ENCODE data around the gene BMPR1A. TPM values are rescaled to one million over a fixed set of nuclear protein-coding genes. Genes with fewer than 3 reads are reported as not detected.
"Not testable (repeated sequence)": the region's sequence is repeated elsewhere in the genome, so short reads cannot be mapped to it uniquely, and the experiment has no call there.

The BMPR1A gene
- total RNA-seq, 6 donors from 2014 or later = 12.9 to 37.4 (median 30.6) TPM

- Histone ChIP-seq H3K9me3 (no peaks in the 10 kb centered on the region), H3K4me1 (peaks cover 0 to 4% (median 0%) of the 10 kb centered on the region in 4 donors), H3K27ac (no peak overlapping the region), H3K36me3 (no peaks in the 10 kb centered on the region), H3K4me3 (no peak overlapping the region), H3K27me3 (no peaks in the 10 kb centered on the region)
- WGBS, 2 donors = 74 to 84% methylated on average over 1 of the region's 1 CpG
- ATAC-seq (ENCODE audit: low FRiP score in 2 of 2) (no peak), DNase-seq (no peak)
- TF ChIP-seq, protein P1, sequence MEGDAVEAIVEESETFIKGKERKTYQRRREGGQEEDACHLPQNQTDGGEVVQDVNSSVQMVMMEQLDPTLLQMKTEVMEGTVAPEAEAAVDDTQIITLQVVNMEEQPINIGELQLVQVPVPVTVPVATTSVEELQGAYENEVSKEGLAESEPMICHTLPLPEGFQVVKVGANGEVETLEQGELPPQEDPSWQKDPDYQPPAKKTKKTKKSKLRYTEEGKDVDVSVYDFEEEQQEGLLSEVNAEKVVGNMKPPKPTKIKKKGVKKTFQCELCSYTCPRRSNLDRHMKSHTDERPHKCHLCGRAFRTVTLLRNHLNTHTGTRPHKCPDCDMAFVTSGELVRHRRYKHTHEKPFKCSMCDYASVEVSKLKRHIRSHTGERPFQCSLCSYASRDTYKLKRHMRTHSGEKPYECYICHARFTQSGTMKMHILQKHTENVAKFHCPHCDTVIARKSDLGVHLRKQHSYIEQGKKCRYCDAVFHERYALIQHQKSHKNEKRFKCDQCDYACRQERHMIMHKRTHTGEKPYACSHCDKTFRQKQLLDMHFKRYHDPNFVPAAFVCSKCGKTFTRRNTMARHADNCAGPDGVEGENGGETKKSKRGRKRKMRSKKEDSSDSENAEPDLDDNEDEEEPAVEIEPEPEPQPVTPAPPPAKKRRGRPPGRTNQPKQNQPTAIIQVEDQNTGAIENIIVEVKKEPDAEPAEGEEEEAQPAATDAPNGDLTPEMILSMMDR (IDR thresholded peaks at IDR 0.05) = no peak
- TF ChIP-seq POLR2A (IDR thresholded peaks at IDR 0.05) (no peak), EP300 (IDR thresholded peaks at IDR 0.05) (no peak), POLR2AphosphoS5 (IDR thresholded peaks at IDR 0.05) (no peak)
These were observed 104.9 kb downstream of the BMPR1A start for GRCh38 chr10:86861351-86861750.

DNA sequence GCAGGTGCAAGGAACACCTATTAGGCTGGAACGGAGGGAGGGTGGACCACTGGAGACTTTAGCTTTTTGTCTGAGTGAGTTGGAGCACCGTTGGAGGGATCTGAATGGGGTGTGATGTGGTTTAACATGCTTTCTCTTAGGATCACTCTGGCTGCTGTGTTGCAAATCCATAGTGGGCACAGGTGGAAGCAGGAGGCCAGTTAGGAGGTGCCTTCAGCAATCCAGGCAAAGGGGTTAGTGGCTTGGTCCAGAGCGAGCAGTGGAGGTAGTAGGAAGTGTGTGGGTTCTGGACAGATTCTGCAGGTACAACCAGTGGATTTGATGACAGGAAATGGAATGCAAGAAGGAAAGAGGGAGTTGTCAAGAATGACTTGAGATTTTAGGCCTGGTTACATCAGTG is 106.0 kb downstream of the BMPR1A start:
- WGBS, 2 donors = 57 to 63% methylated on average over 3 of the region's 3 CpGs
- Histone ChIP-seq H3K27ac (no peak overlapping the region), H3K4me1 (peaks cover 0 to 4% (median 0%) of the 10 kb centered on the region in 4 donors), H3K4me3 (no peak overlapping the region), H3K9me3 (no peaks in the 10 kb centered on the region), H3K36me3 (no peaks in the 10 kb centered on the region), H3K27me3 (no peaks in the 10 kb centered on the region)
- ATAC-seq (ENCODE audit: low FRiP score in 2 of 2) = peak in 1 of 2 donors; percentile 55
- DNase-seq = no peak
- TF ChIP-seq EP300 (IDR thresholded peaks at IDR 0.05) (no peak), POLR2AphosphoS5 (IDR thresholded peaks at IDR 0.05) (no peak), POLR2A (IDR thresholded peaks at IDR 0.05) (no peak)
- TF ChIP-seq, protein P1 (IDR thresholded peaks at IDR 0.05) = no peak

DNA sequence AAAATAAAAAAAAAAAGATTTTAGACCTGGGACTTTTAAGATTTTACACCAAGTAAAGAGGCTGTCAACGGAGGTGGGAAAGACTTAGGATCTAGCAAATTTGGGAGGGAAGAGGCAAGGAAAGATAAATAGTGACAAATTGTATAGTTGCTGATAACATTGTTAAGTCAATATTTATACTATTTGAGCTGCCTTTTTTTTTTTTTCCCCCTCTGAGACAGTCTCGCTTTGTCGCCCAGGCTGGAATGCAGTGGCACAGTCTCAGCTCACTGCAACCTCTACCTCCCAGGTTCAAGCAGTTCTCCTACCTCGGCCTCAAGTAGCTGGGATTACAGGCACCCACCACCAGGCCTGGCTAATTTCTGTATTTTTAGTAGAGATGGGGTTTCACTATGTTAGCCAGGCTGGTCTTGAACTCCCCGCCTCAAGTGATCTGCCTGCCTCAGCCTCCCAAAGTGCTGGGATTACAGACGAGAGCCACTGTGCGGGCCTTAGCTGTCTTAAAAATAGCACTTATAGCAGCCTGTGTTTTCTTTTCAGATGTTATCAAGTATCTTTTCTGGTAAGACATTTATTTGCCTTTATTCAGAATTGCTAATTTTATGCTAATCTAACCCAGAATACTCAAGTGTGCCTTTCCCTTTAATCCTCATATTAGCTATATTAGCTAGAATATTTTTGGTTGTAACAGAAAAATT is 106.5 kb downstream of the BMPR1A start:
- no peaks in the 10 kb centered on the region for H3K36me3 ChIP-seq
- H3K27me3 ChIP-seq = no peaks in the 10 kb centered on the region
- H3K27ac ChIP-seq = peak overlapping the region in 2 of 4 donors; percentile 30 to 35
- H3K4me1 ChIP-seq = peaks cover 0 to 4% (median 0%) of the 10 kb centered on the region in 4 donors
- H3K4me3 ChIP-seq = no peak overlapping the region
- 62 to 65% methylated on average over 7 of the region's 7 CpGs for WGBS, 2 donors
- TF ChIP-seq, protein P1 (IDR thresholded peaks at IDR 0.05) = peak in 1 of 6 experiments; percentile 17
- TF ChIP-seq POLR2AphosphoS5 (IDR thresholded peaks at IDR 0.05) = no peak
- no peak for TF ChIP-seq POLR2A (IDR thresholded peaks at IDR 0.05)
- TF ChIP-seq EP300 (IDR thresholded peaks at IDR 0.05) = no peak
- DNase-seq (no peak), ATAC-seq (ENCODE audit: low FRiP score in 2 of 2) (no peak)
- no peaks in the 10 kb centered on the region for H3K9me3 ChIP-seq

GRCh38 chr10:86863484-86863842 is 107.0 kb downstream of the BMPR1A start:
- 80 to 93% methylated on average over 3 of the region's 3 CpGs for WGBS, 2 donors
- no peak overlapping the region for H3K4me3 ChIP-seq
- no peak for DNase-seq
- H3K9me3 ChIP-seq = no peaks in the 10 kb centered on the region
- peak overlapping the region in 1 of 4 donors; percentile 30 for H3K27ac ChIP-seq
- peaks cover 0 to 4% (median 2%) of the 10 kb centered on the region in 4 donors for H3K4me1 ChIP-seq
- H3K36me3 ChIP-seq = no peaks in the 10 kb centered on the region
- peak in 1 of 2 donors; percentile 58 for ATAC-seq (ENCODE audit: low FRiP score in 2 of 2)
- TF ChIP-seq POLR2A (IDR thresholded peaks at IDR 0.05) = no peak
- TF ChIP-seq POLR2AphosphoS5 (IDR thresholded peaks at IDR 0.05) = no peak
- TF ChIP-seq EP300 (IDR thresholded peaks at IDR 0.05) = no peak
- no peaks in the 10 kb centered on the region for H3K27me3 ChIP-seq

GRCh38 chr10:86865011-86865811 is 108.8 kb downstream of the BMPR1A start:
- not testable (repeated sequence) for H3K27me3 ChIP-seq; DNase-seq; H3K4me1 ChIP-seq; H3K4me3 ChIP-seq; H3K27ac ChIP-seq; H3K9me3 ChIP-seq; H3K36me3 ChIP-seq; ATAC-seq (ENCODE audit: low FRiP score in 2 of 2)
- WGBS, 2 donors = 89 to 94% methylated on average over 11 of the region's 11 CpGs
